ENCODE data around the gene HES5. TPM values are rescaled to one million over a fixed set of nuclear protein-coding genes. Genes with fewer than 3 reads are reported as not detected.
A peak's percentile ranks its signal among the peaks of the same experiment; 100 is the strongest.

HES5 gene
- polyA plus RNA-seq, 12 donors, result 0.11 to 1.0 (median 0.48) TPM; not detected in 3

- DNase-seq, result no peak
These were observed 27.9 kb downstream of the HES5 start for GRCh38 chr1:2502210-2502609.

DNA sequence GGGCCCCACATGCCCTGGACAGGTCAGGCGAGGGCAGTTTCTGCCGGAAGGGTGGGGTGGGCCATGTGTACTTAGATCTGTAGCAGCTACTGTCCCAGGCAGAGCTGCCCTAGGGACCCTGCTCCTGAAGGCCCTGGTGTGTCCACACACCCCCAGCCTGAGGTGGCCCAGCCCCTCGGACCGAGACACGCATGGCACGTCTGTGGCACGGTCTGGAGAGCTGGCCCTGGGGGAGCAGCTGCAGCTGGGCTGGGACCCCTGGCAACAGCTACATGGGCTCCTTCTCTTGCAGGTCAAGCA, 28.3 kb downstream of the HES5 start:
- DNase-seq, result no peak

- peak; percentile 31 for DNase-seq
These were observed 28.8 kb downstream of the HES5 start for GRCh38 chr1:2501041-2501819.

- DNase-seq, result no peak
These were observed 30.0 kb downstream of the HES5 start for GRCh38 chr1:2499986-2500596.

DNA sequence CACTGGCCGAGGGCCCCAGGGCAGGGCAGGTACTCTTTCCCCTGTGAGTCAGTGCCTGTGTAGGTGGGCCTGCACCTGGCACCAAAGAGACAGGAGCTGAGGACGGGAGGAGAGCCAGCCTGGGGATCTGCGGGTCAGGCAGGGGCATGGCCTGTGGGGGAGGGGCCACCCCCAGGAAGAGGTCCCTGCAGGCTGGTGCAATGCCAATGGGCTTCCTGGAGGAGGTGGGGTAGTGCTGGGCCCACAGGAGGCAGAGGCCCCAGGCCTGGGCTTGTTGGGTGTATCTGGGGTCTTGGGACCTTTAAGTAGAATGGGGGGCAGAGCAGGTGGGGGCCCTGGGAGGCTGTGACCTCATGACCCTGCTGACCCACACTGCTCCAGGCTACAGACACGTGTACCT, 30.8 kb downstream of the HES5 start:
- DNase-seq, result no peak

- DNase-seq, result no peak
These were observed 31.4 kb downstream of the HES5 start for GRCh38 chr1:2498648-2499047.

DNA sequence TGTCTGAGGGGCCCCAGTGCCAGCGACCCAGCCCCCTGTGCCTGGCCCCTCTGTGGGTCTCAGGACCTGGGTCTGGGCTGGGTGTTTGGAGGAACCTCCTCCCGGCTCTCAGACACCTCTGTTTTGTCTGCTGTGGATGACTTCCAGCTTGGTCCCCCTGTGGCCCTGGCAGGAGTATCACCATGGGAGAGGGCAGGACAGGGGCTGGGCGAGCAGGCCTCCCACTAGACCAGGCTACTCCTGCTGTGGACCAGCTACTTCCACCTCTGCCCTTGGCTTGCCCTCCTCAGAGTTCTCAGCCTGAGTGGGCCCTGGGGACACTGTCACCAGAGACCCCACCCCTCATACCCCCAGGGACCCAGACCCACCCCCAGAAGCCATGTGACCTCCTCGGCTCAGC, 32.2 kb downstream of the HES5 start:
- no peak for DNase-seq

DNA sequence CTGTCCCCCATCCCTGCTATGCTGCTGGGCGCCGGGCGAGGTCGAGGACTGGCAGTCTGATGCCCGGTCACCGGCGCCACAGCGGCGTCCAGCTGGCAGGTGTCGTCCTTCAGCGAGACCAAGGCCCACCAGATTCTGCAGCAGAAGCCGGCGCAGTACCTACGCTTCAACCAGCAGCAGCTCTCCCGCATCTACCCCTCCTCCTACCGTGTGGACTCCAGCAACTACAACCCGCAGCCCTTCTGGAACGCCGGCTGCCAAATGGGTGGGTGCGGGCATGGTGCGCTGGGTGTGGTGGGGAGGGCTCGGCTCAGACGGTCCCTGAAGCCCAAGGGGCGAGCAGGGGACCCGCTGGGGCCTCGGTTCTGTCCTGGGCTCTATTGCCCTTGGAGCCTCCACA, 33.3 kb downstream of the HES5 start:
- DNase-seq, result no peak

GRCh38 chr1:2496087-2496622, 33.9 kb downstream of the HES5 start:
- DNase-seq, result no peak

DNA sequence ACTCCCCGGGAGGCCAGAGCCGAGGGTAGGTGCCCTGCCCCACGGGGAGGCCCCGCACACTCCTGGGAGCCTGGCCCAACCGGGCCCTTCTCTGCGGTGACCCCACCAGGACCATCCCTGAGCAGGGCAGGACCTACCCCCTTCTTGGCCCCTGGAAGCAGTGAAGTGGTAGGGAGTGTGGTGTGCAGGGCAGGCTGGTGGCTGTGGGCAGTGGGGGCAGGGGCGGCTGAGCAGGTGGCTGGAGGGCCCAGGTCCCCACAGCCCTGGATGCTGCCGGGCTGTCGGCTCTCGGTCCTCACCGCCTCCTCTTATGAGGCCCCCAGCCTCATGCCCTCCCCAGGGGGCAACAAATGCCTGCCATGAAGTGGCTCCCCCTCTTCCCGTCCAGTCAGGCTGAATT, 34.5 kb downstream of the HES5 start:
- no peak for DNase-seq

GRCh38 chr1:2495026-2495425, 35.0 kb downstream of the HES5 start:
- no peak for DNase-seq

DNA sequence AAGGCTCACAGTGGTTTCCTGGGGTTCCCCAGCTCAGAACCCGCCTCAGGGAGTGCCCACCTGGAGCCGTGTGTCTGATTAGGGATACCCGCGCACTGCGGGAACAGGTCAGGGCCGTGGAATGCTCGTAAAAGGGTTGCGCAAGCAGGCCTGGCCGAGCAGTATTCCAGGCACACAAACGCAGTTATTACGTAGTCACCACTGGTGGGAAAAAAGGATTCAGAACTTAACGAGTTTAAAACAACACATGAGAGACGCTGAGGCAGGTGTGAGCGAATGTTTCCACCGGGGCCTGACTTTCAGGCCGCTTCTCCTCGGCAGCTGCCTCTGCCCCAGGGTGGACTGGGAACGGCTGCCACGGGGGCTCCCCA, 35.8 kb downstream of the HES5 start:
- DNase-seq, result no peak

- no peak for DNase-seq
These were observed 36.3 kb downstream of the HES5 start for GRCh38 chr1:2493691-2494322.

DNA sequence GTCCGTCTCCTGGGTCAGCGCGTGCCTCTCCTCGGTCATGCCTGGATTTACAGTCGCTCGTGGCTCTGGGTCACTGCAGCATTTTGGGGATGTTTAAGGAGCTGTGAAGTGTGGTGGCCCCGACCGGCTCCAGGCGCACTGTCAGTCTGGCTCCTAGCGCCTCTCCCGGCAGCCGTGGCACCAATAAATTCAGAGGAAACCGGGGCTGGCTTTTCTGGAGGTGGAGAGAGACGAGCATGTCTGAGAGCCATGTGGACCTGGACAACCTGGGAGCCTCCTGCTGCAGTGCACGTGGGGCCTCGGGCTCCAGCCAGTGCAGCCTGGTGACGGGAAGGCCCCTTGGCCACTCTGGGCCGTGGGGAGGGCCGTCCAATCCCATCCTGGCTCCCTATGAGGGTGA, 36.8 kb downstream of the HES5 start:
- no peak for DNase-seq

GRCh38 chr1:2492091-2492490, 38.0 kb downstream of the HES5 start:
- DNase-seq, result no peak

DNA sequence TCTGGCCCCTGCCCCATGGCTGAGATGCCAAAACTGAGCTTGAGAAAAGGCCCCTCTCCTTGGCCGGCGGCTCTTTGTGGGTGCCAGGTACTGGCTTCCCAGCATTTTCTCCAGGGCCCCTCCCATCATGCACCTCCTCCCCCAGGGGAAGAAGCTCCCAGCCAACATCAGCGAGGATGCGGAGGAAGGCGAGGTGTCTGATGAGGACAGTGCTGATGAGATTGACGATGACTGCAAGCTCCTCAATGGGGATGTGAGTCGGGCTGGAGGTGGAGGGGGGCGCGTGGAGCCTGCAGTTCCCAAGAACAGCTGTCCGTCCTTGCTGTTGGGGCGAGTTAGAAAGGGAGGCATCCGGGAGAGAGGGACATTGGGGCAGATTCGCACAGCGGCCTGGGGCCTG, 40.4 kb downstream of the HES5 start:
- no peak for DNase-seq

DNA sequence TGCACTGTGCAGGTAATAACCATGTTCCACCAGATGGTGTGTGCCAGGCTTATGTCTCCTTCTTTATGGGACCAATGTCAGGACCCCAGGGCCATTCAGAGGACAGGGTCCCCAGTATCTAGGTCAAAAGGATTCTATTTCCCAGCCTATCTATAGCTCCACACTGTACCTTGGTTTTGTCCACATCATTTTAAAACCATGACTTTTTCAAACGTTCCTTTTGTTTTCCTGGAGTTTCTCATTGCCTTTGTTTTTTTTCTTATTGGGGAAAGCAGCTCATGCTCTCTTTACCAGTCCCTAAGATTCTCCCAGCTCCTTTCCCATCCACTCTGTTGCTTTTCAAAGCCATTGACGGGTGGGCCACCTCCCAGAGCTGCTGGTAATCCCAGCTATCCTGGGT, 41.4 kb downstream of the HES5 start:
- no peak for DNase-seq

DNA sequence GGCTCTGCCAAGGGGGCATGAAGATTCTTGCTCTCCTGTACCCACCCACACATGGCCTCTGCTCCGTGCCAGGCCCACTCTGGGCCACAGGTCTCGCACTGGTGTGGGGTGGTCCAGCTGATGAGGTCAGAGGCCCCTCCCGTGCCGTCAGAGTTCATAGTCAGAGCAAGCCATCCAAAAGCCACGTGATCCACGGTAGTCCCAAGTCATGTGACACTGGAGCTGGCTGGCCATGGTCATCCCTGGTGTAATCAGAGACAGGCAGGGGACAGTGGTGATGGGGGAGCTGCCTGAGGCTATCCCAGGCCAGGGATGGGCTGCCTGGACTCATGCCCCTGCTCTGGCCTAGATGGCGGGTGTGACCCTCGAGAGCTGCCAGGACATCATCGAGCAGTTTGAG, 43.5 kb downstream of the HES5 start:
- no peak for DNase-seq

GRCh38 chr1:2486041-2486440, 44.0 kb downstream of the HES5 start:
- DNase-seq, result no peak

- DNase-seq, result no peak
These were observed 46.1 kb downstream of the HES5 start for GRCh38 chr1:2483970-2484369.

DNA sequence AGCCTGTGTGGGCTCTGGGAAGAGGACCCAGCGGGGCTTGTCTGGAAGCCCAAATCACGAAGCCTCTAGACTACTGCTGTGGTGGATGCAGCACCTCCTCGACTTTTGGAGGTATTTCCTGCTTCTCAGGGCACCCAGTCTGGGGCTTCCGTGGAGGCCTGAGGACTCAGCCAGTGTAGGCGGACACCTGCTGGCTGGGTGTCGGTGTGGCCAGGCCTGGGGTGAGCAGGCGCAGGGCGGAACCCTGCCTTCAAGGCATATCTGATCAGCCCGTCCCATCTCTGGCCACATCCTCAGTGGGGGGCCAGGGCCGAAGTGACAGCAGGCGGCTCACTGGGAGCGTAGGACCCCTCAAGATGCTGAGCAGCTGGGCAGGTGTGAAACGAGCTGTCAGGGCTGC, 47.0 kb downstream of the HES5 start:
- DNase-seq, result no peak

GRCh38 chr1:2482588-2482987, 47.5 kb downstream of the HES5 start:
- DNase-seq, result no peak

DNA sequence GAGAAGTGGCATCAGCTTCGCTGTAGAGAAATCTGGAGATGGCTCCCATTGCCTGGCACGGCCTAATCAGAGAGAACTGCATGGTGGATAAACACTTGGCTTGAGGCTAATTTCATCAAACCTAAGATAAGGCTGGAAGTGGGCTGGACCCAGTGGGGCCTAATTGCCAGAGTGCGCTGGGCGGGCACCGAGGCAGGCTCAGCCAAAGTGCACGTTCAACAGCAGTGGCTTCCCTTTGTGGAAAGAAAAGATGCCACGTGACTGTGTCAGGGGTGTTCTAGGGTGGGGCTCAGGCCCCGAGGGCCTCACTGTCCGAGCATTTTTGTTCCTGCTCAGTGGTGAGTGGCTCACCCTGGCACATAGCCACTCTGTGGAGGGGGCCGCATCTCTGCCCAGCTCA, 48.2 kb downstream of the HES5 start:
- no peak for DNase-seq

All from muscle of arm (tissue), 12 donors.